HUES48 (cell line): Measurements from ENCODE around the gene BTBD1.
A peak's percentile ranks its signal among the peaks of the same experiment; 100 is the strongest.
"Not testable (repeated sequence)": the region's sequence is repeated elsewhere in the genome, so short reads cannot be mapped to it uniquely, and the experiment has no call there.

Experiments
- H3K27ac ChIP-seq: one replicate; pipeline ENCODE4 v1.7.0; 2013; ENCODE audit warnings: low read depth, low read length, inconsistent platforms
- H3K27me3 ChIP-seq: 2 replicates; pipeline ENCODE4 v1.6.1; 2013; ENCODE audit warnings: mild to moderate bottlenecking, low read length; ENCODE audit not compliant: control insufficient read depth, insufficient read depth
- H3K36me3 ChIP-seq: 2 replicates; pipeline ENCODE4 v1.6.1; 2013; ENCODE audit warnings: low read length; ENCODE audit not compliant: control insufficient read depth, insufficient read depth
- H3K4me1 ChIP-seq: 2 replicates; pipeline ENCODE4 v1.6.1; 2013; ENCODE audit warnings: mild to moderate bottlenecking, low read length; ENCODE audit not compliant: control insufficient read depth, insufficient read depth
- H3K4me3 ChIP-seq: 2 replicates; pipeline ENCODE4 v1.5.1; 2013; ENCODE audit warnings: mild to moderate bottlenecking, low read depth, low read length
- H3K9ac ChIP-seq: 2 replicates; pipeline ENCODE4 v1.6.1; 2013; ENCODE audit warnings: mild to moderate bottlenecking, low read depth, low read length, moderate library complexity
- H3K9me3 ChIP-seq: 2 replicates; pipeline ENCODE4 v1.6.1; 2013; ENCODE audit warnings: low read length; ENCODE audit not compliant: control insufficient read depth, insufficient read depth

BTBD1 gene

GRCh38 chr15:83077491-83078230, 10.6 kb upstream of the BTBD1 start:
- Histone ChIP-seq H3K4me1 (no peaks in the 10 kb centered on the region), H3K27me3 (peaks cover 3% of the 10 kb centered on the region; the same call in 1 of the 2 replicates), H3K36me3 (no peaks in the 10 kb centered on the region), H3K9ac (no peak overlapping the region), H3K27ac (no peak overlapping the region), H3K9me3 (peaks cover 8% of the 10 kb centered on the region), H3K4me3 (no peak overlapping the region)

GRCh38 chr15:83069211-83069642, 2.2 kb upstream of the BTBD1 start:
- H3K4me3 ChIP-seq, H3K9ac ChIP-seq, H3K36me3 ChIP-seq, H3K27me3 ChIP-seq, H3K27ac ChIP-seq: not testable (repeated sequence)
- peaks cover 24% of the 10 kb centered on the region for H3K4me1 ChIP-seq
- peaks cover 17% of the 10 kb centered on the region for H3K9me3 ChIP-seq

GRCh38 chr15:83068054-83068453, 1.0 kb upstream of the BTBD1 start:
- H3K27me3 ChIP-seq, result no peaks in the 10 kb centered on the region
- H3K4me1 ChIP-seq, result peaks cover 36% of the 10 kb centered on the region
- H3K9me3 ChIP-seq, result peaks cover 10% of the 10 kb centered on the region; the same call in 1 of the 2 replicates
- H3K27ac ChIP-seq, result peak overlapping the region; percentile 17
- no peak overlapping the region for H3K4me3 ChIP-seq
- H3K36me3 ChIP-seq, result peaks cover 5% of the 10 kb centered on the region; the same call in 1 of the 2 replicates
- H3K9ac ChIP-seq, result no peak overlapping the region

GRCh38 chr15:83067638-83067962, 548 bp upstream of the BTBD1 start:
- Histone ChIP-seq H3K36me3 (peaks cover 7% of the 10 kb centered on the region; the same call in 1 of the 2 replicates), H3K4me3 (peak overlapping the region; percentile 97), H3K9me3 (peaks cover 9% of the 10 kb centered on the region; the same call in 1 of the 2 replicates), H3K4me1 (peaks cover 40% of the 10 kb centered on the region), H3K27me3 (no peaks in the 10 kb centered on the region), H3K9ac (peak overlapping the region; percentile 94; the same call in 1 of the 2 replicates), H3K27ac (peak overlapping the region; percentile 91)

- H3K4me1 ChIP-seq, result peaks cover 40% of the 10 kb centered on the region
- H3K27ac ChIP-seq, result peak overlapping the region; percentile 91
- H3K9me3 ChIP-seq, result peaks cover 9% of the 10 kb centered on the region; the same call in 1 of the 2 replicates
These were observed 868 bp downstream of the BTBD1 start for GRCh38 chr15:83066034-83066733.

GRCh38 chr15:83065431-83065830, 1.6 kb downstream of the BTBD1 start:
- Histone ChIP-seq H3K36me3 (peaks cover 22% of the 10 kb centered on the region; the same call in 1 of the 2 replicates), H3K9me3 (peaks cover 9% of the 10 kb centered on the region; the same call in 1 of the 2 replicates), H3K4me1 (peaks cover 40% of the 10 kb centered on the region), H3K27ac (peak overlapping the region; percentile 40), H3K9ac (peak overlapping the region; percentile 34; the same call in 1 of the 2 replicates), H3K4me3 (peak overlapping the region; percentile 97), H3K27me3 (no peaks in the 10 kb centered on the region)

More at GRCh38 chr15:83066034-83066733, 868 bp downstream of the BTBD1 start:
- peaks cover 18% of the 10 kb centered on the region; the same call in 1 of the 2 replicates for H3K36me3 ChIP-seq
- H3K4me3 ChIP-seq, result peak overlapping the region; percentile 97
- H3K27me3 ChIP-seq, result no peaks in the 10 kb centered on the region
- H3K9ac ChIP-seq, result peak overlapping the region; percentile 94

GRCh38 chr15:83064859-83065258, 2.2 kb downstream of the BTBD1 start:
- peaks cover 40% of the 10 kb centered on the region for H3K4me1 ChIP-seq
- no peak overlapping the region for H3K9ac ChIP-seq
- peaks cover 22% of the 10 kb centered on the region; the same call in 1 of the 2 replicates for H3K36me3 ChIP-seq
- peak overlapping the region; percentile 97 for H3K4me3 ChIP-seq
- peaks cover 7% of the 10 kb centered on the region; the same call in 1 of the 2 replicates for H3K9me3 ChIP-seq
- H3K27me3 ChIP-seq, result no peaks in the 10 kb centered on the region
- H3K27ac ChIP-seq, result no peak overlapping the region

- peaks cover 37% of the 10 kb centered on the region for H3K4me1 ChIP-seq
- no peak overlapping the region for H3K9ac ChIP-seq
- H3K4me3 ChIP-seq, result peak overlapping the region; percentile 97
- H3K9me3 ChIP-seq, result no peaks in the 10 kb centered on the region
- no peaks in the 10 kb centered on the region for H3K27me3 ChIP-seq
- no peak overlapping the region for H3K27ac ChIP-seq
- peaks cover 22% of the 10 kb centered on the region; the same call in 1 of the 2 replicates for H3K36me3 ChIP-seq
These were observed 3.5 kb downstream of the BTBD1 start for GRCh38 chr15:83063551-83063950.

GRCh38 chr15:83062768-83063180, 4.3 kb downstream of the BTBD1 start:
- peaks cover 22% of the 10 kb centered on the region; the same call in 1 of the 2 replicates for H3K36me3 ChIP-seq
- H3K27me3 ChIP-seq, result no peaks in the 10 kb centered on the region
- H3K4me3 ChIP-seq, result no peak overlapping the region
- peaks cover 41% of the 10 kb centered on the region for H3K4me1 ChIP-seq
- no peaks in the 10 kb centered on the region for H3K9me3 ChIP-seq
- H3K9ac ChIP-seq, result no peak overlapping the region
- no peak overlapping the region for H3K27ac ChIP-seq

- Histone ChIP-seq H3K27me3 (no peaks in the 10 kb centered on the region), H3K4me1 (peaks cover 47% of the 10 kb centered on the region), H3K9ac (no peak overlapping the region), H3K4me3 (no peak overlapping the region), H3K27ac (no peak overlapping the region), H3K36me3 (peaks cover 22% of the 10 kb centered on the region; the same call in 1 of the 2 replicates), H3K9me3 (no peaks in the 10 kb centered on the region)
These were observed 5.4 kb downstream of the BTBD1 start for GRCh38 chr15:83061680-83062079.
